Measurements from ENCODE around the gene CBR1.
A peak's percentile ranks its signal among the peaks of the same experiment; 100 is the strongest.

The CBR1 gene

GRCh38 chr21:36069713-36070583 lies at the start of gene CBR1:
CBR1 (plus strand) TSS chr21:36070024; CDS start chr21:36070116, 92 bp downstream.
- DNase-seq (peak; percentile 90), ATAC-seq (peak; percentile 97)

GRCh38 chr21:36021251-36021837 lies 48.5 kb upstream of the CBR1 start:
- ATAC-seq (no peak), DNase-seq (no peak)

GRCh38 chr21:36022427-36023091 lies 47.3 kb upstream of the CBR1 start:
- no peak for DNase-seq
- no peak for ATAC-seq

- ATAC-seq (no peak), DNase-seq (no peak)
Observed at GRCh38 chr21:36023092-36023480, 46.7 kb upstream of the CBR1 start.

- ATAC-seq (no peak), DNase-seq (no peak)
Observed at GRCh38 chr21:36024782-36025181, 45.0 kb upstream of the CBR1 start.

GRCh38 chr21:36027347-36027746 lies 42.5 kb upstream of the CBR1 start:
- no peak for DNase-seq
- ATAC-seq: no peak

- peak; percentile 83 for ATAC-seq
- peak; percentile 65 for DNase-seq
Observed at GRCh38 chr21:36028127-36029069, 41.4 kb upstream of the CBR1 start.

GRCh38 chr21:36029309-36029708 lies 40.5 kb upstream of the CBR1 start:
- ATAC-seq (no peak), DNase-seq (no peak)

GRCh38 chr21:36030581-36031189 lies 39.1 kb upstream of the CBR1 start:
- no peak for DNase-seq

GRCh38 chr21:36032647-36033406 lies 37.0 kb upstream of the CBR1 start:
- ATAC-seq (no peak), DNase-seq (no peak)

More at GRCh38 chr21:36030581-36031189, 39.1 kb upstream of the CBR1 start:
- no peak for ATAC-seq

- ATAC-seq (no peak), DNase-seq (no peak)
Observed at GRCh38 chr21:36034211-36034913, 35.5 kb upstream of the CBR1 start.

GRCh38 chr21:36035381-36035791 lies 34.4 kb upstream of the CBR1 start:
- no peak for ATAC-seq
- no peak for DNase-seq

- DNase-seq (no peak), ATAC-seq (no peak)
Observed at GRCh38 chr21:36038701-36039497, 30.9 kb upstream of the CBR1 start.

GRCh38 chr21:36039861-36040260 lies 30.0 kb upstream of the CBR1 start:
- DNase-seq (no peak), ATAC-seq (peak; percentile 14)

GRCh38 chr21:36040389-36040788 lies 29.4 kb upstream of the CBR1 start:
- DNase-seq (no peak), ATAC-seq (no peak)

GRCh38 chr21:36041910-36042309 lies 27.9 kb upstream of the CBR1 start:
- no peak for ATAC-seq
- no peak for DNase-seq

- ATAC-seq (no peak), DNase-seq (no peak)
Observed at GRCh38 chr21:36044056-36044455, 25.8 kb upstream of the CBR1 start.

- ATAC-seq (no peak), DNase-seq (no peak)
Observed at GRCh38 chr21:36045993-36046392, 23.8 kb upstream of the CBR1 start.

- DNase-seq (no peak), ATAC-seq (no peak)
Observed at GRCh38 chr21:36047139-36047538, 22.7 kb upstream of the CBR1 start.
